GOT3 (cell line): ENCODE results near the gene SP2.

Source experiments
- DNase-seq: peaks from one replicate; lab custom pipeline; 2025; ENCODE audit warnings: mixed read lengths; lab: John Stamatoyannopoulos, UW

Gene SP2

DNA sequence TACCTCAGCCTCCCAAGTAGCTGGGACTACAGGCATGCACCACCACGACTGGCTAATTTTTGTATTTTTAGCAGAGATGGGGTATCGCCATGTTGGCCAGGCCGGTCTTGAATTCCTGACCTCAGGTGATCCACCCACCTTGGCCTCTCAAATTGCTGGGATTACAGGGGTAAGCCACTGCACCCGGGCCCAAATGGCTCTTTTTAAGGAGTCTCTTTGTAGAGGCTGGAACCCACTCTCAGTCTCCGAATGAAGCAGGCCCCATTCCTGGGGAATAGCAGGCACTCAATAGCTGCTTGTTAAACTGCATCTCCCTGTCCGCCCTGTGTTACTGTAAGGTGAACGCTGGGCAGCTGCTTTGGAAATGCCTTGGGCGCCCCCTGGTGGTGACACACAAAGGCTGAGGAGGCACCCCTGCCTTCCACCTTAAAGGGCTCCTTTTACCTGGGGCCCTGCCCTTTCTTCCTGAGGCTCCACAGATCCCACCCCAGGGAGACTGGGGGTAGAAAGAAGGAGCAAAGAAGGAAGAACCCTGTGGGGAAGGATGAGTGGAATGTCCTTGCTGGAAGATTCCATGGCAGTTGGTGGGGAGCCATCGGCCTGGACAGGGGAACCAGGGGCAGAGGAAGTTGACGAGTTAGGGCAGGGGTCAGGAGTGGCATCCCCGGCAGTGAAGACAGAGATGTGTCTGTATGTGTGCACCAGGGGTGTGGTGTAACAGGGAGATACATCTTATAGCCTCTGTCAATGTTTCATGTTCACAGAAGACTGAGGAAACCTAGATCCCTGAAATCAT, 6.1 kb upstream of the SP2 start:
- DNase-seq: peak; percentile 37

DNA sequence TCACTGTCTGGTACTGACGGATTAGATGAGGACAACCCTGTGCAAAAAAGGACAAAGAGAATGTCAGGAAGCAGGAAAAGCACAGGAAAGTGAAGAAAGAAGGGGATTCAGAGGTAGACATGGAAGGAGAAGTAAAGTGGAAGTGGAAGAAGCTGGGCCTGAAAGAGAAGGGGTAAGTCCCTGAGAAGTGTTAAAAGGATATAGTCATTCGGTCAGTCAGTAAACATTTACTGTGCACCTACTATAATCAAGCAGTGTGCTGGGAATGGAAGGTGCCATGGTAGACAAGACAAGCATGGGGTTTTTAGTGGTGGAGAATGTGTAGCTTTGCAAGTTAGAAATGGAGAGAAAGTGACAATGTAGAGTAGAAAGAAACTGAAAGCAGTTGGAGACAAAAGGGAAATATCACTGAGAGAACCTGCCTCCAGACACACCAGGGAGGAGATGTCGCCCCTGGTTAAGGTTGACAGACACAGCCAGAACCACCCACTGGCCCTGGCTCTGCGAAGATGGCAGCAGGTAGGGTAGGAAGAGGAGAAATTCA, 4.4 kb upstream of the SP2 start:
- no peak for DNase-seq

DNA sequence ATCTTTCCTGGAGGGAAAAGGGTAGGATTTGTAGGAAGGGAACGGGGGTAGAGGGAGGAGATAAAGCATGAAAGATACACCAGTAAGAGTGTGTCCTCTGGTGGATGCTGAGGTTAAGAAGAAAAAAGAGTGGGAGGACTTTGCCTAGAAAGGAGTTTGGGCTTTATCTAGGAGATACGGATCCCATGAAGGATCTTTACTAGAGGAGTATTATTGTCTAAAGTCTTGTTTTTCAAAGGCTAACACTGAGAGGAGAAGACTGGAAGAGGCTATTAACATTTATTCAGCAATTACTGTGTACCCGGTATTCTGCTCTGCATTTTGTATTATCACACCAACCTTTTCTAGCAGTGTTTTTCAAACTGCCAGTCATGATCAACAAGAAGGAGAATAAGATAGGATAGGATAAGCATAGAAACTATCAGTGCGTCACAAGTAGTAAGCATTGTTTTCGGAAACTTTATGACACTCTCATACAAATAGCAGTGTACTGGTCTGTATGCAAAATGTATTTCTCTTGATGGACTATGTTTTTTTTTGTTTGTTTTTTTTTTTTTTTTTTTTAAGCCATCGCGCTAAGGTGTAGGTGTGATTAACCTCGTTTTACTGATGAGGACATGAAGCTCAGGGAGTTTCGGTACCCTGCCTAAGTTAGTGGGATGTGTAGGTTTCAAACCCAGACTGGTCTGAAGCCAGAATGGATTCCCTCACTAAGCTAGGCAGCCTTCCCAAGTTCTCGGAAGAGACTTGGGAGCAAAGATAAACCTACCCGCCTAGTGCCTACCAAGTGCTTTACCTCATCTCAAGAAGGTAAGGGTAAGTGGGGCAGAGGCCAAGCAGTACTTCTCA, 1.3 kb upstream of the SP2 start:
- DNase-seq: no peak

DNA sequence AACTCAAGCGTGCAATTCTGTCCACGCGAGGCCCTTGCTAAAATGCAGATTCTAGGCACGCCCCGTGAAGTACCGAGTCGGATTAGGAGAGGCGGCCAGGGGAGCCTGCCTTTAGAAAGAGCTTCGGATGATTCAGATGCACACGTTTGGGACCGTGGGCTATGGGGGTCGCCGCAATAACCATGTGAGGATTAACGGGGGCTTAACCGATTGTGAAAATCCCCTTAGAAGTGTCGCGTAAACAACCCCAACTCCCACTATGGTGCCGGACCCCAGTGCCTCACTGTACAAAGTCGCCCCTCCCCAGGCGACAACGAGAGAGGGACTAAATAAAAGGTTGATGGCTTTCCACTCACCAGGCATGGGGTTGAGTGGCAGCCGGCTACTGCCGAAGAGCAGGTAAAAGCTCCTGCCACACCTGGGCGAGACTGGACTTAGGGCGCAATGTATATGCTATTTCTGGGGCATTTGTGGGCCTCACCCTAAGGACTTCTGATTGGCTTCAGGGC, 635 bp upstream of the SP2 start:
- no peak for DNase-seq

DNA sequence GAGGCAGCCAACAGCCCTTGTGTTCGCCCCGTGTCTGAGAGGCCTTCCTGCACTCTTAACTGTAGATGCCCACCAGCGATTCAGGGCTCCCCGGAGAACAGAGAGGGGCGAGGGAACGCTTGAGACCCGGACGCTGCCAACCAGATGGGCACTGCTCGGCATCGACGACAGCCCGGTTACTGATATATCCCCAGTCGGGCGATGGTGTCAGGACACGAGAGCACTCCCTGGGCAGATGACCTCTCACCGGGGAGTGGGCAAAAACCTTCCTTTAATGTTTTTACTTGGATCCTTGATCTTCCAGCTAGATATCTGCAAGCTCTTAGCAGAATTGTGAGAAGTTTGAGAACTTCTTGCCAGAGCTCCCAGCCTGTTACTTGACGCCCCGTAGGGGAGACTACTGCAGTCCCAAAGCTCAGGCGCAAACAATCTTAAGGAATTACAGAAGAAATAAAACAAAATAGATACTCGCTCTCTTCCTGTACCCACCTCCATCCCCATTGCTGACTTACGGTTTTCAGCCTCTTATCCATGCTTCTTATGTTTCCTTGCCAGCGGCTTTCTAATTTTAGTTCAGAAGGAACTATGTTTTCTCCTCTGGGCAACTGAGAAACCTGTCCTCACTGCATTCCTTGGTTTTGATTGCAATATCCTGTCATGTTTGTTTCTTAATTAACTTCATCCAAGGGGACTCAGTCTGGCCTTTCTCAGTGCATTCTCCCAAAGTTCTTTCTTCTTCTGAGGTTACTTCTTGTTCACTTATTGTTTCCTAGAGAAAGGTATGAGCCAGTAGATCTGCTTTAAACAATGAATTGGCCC, 845 bp downstream of the SP2 start:
- DNase-seq: no peak

DNA sequence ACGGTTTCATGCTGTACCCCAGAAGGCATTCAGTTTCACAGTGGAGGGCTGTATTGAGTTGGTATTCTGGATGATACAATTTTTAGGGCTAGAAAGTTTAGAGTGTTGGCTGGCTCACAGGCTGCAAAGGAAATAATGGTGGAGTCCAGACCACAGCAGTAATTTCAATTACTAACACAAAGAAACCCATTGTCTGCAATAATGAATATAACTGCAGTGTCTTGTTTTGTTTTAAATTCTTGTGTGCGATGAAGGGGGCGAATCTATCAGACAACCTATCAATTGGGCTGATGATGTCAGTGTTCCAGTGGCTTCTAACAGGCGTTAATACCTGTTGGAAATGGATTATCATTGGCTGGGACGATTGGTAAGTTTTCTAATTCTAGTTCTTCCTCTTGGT, 1.5 kb downstream of the SP2 start:
- DNase-seq: no peak

DNA sequence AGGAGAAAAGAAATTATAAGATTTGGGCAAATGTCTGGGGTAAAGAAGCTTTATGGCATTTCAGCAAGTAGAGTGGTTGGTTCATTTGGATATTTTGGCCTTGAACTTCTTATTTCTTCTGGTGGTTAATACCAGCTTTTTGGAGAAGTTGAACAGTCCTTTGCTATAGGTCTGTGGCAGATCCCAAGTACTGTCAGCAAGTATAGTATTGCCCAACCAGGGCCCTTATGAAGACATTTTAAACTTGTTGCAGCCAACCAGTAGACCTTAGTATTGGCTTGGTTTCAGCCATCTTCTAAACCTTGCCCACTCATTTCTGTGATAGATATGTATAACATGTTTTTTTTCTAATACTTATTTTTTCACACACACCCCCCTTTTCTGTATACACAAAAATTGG, 2.2 kb downstream of the SP2 start:
- DNase-seq: no peak

DNA sequence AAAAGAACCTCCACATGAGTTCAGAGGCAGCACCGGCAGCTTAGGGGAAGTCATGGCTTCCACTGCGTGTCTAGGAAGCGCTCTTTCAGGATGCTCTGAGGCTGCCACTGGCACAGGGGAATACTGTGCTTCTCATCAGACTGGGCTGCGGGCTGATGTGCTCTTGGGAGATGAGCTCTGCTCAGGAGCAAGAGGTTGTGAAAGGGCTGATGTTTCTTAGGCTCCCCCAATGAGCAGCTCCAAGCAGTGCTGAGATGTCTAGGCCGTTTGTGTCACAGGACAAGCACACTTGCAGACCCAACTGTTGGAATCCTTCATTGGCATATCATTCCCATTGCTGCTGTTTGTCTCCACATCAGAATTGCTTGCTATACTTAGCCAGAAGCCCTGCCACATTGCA, 3.6 kb downstream of the SP2 start:
- no peak for DNase-seq

DNA sequence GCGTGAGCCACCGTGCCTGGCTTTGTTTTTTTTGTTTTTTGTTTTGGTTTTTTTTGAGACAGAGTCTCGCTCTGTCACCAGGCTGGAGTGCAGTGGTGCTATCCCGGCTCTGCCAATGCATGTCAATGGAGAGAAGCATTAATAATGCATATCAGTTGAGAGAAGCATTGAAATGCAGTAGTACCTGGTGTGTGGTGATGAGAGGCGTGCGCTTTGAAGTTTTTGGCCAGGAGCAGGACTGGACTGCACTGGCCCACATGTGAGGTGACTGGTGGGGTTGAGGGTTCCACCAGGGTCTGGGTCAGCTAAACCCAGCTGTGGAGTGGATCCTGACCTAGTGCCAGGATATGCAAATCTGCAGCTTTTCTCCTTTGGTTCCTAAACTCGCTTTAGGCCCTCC, 5.4 kb downstream of the SP2 start:
- no peak for DNase-seq

DNA sequence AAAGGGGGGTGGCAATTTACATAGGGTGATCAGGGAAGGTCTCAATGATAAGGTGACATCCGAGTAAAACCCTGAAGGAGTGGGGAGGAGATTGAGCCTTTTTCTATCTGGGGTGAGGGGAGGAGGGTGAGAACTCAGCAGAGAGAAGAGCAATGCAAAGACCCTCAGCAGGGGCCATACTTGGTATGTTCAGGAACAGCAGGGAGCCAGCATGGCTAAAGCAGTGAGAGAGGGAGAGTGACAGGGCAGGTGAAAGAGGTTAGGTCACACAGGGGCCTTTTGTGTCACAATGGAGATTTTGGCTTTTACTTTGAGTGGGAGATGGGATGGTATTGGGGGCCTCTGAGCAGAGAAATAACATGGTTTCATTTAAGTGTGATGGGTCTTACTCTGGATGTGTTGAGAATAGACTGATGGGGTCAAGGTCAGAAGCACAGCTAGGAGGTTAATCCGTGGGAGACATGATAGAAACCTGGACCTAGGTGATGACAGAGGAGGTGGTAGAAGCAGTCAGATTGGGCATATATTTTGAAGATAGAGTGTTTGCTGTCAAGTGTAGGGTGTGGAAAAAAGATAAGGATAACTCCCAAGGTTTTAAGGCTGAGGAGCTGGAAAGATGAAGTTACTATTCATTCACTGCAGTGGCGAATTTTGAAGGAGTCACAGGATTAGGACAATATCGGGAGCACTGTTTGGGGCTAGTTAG, 6.2 kb downstream of the SP2 start:
- DNase-seq: no peak

DNA sequence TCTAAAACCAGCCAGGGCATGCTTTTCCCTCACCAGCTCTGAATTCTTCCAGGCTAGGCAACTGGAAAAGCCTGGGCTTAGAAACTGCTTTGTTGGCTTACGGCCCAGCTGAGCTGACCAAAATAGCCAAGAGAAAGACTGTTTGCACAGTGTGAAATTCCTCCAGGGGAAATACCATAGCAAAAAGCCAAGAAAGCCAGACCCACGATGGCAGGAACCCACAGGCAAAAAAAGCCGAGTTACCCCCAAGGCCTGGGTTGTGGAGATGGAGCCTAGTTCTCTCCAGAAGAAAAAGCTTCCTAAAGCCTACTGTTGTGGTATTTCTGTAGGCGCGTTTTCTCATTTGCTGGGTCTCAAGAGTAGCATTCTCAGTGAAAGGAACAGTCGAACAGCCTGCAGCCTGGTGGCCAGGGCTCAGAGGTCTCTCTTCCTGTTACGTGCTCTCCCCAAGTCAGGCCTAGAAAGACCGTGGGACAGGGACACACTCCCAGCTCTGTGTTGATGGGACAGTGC, 9.2 kb downstream of the SP2 start:
- no peak for DNase-seq

DNA sequence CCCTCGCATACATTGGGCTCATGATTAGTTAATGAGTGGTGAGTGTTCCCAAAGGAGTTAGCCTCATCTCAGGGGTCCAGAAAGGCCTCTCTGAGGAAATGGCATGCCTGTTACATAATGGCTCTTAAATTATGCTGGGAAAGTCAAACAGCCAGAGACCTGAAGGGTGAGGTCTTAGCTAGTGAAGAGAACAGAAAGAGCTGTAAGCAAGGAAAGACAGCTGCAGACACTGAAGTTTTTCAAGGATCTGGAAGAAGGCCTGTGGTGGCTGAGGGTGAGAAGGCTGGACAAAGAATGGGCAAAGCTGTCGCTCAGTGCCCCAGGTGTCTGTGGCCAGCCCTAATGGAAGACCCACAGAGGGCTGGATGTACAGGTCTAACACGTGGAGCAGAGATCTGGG, 10.4 kb downstream of the SP2 start:
- DNase-seq: no peak

DNA sequence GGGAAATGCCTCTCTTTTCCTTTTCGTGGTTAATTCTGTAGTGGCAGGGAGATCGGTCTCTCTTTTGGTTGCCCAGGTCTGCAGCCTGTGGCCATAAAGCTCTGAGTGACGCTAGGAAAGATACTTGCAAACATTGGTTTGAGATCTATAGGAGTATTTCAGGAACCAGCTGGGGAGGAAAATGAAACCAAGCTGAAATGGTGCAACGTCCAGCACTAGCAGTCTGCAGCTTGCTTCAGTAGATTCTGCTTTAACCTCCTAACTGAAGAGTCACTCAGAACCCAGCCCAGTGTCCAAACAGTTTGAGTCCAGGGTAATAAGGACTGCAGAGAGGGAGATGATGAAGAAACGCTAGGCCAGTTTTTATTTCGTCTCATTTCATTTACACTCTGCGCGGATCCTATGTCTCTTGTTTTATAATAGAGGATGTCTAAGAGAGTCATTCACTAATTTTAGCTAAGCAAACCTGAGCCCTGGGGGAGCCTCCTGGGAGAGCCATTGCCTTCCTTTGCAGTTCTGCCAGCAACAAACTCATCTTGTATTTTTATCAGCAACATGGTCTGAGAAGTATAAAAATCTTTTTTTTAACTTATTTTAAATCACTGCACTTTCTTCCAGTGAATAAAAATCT, 12.0 kb downstream of the SP2 start:
- no peak for DNase-seq

DNA sequence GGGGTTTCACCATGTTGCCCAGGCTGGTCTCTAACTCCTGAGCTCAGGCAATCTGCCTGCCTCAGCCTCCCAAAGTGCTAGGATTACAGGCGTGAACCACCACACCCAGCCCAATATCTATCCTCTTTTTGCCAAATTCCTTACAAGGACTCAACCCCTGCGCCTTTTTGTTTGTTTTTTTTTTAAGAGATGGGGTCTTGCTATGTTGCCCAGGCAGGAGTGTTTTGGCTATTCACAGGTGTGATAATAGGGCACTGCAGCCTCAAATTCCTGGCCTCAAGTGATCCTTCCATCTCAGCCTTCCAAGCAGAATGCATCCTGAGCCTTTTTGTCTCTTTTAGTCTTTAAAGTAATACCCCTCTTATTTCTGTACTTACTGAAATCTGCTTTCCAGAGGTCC, 17.0 kb downstream of the SP2 start:
- no peak for DNase-seq

DNA sequence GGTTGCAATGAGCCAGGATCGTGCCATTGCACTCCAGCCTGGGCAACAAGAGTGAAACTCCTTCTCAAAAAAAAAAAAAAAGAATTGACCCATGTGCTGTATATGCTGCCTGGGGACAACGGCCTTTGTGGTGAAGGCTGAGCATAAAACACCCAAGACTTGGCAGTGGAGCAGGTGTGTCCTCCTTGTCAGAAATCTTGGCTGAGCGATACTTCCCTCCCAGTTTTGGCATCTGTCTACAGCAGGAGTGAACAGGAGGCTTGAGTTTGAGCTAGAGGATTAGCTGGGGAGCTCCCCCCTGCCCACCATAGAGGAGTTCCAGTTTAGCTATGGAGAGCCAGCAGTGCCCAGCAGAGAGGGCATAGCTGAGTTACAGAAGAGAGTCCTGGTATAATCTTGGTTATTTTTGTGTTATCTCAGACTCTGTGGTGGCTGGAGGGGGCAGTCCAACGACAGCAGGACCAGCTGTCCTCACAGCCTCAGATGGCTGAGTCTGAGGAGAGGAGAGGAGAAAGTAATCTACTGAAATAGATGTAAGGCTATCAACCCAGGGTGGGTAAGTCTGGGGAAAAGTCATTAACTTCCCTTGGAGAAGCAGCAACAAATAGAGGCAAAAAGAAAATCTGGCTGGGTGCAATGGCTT, 18.4 kb downstream of the SP2 start:
- DNase-seq: no peak

DNA sequence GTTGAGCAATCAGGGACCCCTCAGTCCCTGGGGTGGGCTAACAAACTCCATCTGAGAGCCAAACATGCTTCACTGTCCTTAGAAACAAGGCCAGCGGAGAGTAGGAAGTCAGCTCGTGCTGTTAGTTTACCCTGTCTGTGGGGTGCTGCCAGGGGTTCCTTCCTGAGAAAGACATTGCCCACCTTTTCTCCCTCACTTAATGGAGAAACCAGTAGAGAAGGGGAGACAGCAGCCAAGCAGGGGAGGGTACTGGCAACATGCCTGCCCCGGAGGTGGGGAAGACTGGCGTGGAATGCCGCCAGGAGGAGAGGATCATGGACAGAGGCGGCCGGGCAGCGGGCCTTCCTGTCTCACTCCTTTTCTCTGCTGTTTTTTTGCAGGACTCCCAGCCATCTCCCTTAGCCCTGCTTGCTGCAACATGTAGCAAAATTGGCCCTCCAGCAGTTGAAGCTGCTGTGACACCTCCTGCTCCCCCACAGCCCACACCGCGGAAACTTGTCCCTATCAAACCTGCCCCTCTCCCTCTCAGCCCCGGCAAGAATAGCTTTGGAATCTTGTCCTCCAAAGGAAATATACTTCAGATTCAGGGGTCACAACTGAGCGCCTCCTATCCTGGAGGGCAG, 19.9 kb downstream of the SP2 start:
- no peak for DNase-seq

DNA sequence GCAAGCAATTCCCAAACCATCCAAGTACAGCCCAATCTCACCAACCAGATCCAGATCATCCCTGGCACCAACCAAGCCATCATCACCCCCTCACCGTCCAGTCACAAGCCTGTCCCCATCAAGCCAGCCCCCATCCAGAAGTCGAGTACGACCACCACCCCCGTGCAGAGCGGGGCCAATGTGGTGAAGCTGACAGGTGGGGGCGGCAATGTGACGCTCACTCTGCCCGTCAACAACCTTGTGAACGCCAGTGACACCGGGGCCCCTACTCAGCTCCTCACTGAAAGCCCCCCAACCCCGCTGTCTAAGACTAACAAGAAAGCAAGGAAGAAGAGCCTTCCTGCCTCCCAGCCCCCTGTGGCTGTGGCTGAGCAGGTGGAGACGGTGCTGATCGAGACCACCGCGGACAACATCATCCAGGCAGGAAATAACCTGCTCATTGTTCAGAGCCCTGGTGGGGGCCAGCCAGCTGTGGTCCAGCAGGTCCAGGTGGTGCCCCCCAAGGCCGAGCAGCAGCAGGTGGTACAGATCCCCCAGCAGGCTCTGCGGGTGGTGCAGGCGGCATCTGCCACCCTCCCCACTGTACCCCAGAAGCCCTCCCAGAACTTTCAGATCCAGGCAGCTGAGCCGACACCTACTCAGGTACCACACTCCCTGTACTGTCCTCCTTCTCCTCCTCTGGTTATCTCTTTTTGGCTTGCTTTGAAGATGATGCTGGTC, 20.6 kb downstream of the SP2 start:
- no peak for DNase-seq

DNA sequence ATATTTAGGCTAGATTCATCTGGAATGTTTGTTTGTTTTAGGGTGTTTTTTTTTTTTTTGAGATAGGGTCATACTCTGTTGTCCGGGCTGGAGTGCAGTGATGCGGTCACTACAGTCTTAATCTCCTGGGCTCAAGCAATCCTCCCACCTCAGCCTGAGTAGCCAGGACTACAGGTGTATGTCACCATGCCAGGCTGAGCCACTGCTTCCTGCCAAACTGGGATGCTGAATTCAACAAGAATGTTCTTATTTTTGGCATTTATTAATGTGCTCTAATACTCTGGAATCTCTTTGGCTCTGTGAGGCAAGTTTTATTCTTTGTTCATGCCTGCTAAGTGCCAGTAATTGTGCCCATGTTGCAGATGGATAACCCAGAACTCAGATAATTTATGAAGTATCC, 21.5 kb downstream of the SP2 start:
- DNase-seq: no peak

DNA sequence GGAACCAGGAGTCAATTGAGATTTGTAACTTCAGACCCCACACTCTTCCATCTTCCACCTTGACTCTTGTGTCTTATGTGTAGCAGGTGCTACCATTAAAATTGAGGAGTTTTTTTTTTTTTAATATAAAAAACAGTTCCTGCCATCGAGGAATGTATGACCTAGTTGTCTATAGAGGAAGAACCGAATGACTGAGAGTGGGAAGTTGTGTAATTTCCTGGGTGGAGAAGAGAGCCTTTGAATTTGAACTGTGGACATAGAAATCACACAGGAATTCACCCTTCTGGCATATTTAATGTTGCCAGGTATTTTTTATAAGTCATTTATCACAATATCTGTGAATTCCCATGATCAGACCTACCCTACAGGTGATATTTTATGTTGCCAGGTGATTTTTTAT, 22.0 kb downstream of the SP2 start:
- DNase-seq: no peak
